GM13976 (cell line): ENCODE results near the gene AGAP1.
A peak's percentile ranks its signal among the peaks of the same experiment; 100 is the strongest.

Source experiments
- DNase-seq: peaks from one replicate; pipeline ENCODE4 v3.0.0; 2012; ENCODE audit warnings: low spot score
- in situ Hi-C: fragments of 300-500 bp; cut with MboI; formaldehyde crosslinking; loops from one replicate; pipeline ENCODE4 v1.12.0; 2022; ENCODE audit warnings: low sequenced_read_pairs, mixed read lengths, inconsistent platforms; ENCODE audit not compliant: unreplicated experiment
- TF ChIP-seq, protein P1 (sequence below): IDR thresholded peaks from 2 replicates; pipeline ENCODE4 v1.5.1; 2012; ENCODE audit warnings: borderline replicate concordance, mild to moderate bottlenecking; ENCODE audit not compliant: insufficient read depth; ENCODE audit errors: extremely low read depth, missing control alignments, control extremely low read depth

The AGAP1 gene

GRCh38 chr2:236164925-236165841 is 671.3 kb downstream of the AGAP1 start:
- TF ChIP-seq, protein P1, sequence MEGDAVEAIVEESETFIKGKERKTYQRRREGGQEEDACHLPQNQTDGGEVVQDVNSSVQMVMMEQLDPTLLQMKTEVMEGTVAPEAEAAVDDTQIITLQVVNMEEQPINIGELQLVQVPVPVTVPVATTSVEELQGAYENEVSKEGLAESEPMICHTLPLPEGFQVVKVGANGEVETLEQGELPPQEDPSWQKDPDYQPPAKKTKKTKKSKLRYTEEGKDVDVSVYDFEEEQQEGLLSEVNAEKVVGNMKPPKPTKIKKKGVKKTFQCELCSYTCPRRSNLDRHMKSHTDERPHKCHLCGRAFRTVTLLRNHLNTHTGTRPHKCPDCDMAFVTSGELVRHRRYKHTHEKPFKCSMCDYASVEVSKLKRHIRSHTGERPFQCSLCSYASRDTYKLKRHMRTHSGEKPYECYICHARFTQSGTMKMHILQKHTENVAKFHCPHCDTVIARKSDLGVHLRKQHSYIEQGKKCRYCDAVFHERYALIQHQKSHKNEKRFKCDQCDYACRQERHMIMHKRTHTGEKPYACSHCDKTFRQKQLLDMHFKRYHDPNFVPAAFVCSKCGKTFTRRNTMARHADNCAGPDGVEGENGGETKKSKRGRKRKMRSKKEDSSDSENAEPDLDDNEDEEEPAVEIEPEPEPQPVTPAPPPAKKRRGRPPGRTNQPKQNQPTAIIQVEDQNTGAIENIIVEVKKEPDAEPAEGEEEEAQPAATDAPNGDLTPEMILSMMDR = no peak
- in situ Hi-C loops = no loop called here
- DNase-seq = peak; percentile 20

DNA sequence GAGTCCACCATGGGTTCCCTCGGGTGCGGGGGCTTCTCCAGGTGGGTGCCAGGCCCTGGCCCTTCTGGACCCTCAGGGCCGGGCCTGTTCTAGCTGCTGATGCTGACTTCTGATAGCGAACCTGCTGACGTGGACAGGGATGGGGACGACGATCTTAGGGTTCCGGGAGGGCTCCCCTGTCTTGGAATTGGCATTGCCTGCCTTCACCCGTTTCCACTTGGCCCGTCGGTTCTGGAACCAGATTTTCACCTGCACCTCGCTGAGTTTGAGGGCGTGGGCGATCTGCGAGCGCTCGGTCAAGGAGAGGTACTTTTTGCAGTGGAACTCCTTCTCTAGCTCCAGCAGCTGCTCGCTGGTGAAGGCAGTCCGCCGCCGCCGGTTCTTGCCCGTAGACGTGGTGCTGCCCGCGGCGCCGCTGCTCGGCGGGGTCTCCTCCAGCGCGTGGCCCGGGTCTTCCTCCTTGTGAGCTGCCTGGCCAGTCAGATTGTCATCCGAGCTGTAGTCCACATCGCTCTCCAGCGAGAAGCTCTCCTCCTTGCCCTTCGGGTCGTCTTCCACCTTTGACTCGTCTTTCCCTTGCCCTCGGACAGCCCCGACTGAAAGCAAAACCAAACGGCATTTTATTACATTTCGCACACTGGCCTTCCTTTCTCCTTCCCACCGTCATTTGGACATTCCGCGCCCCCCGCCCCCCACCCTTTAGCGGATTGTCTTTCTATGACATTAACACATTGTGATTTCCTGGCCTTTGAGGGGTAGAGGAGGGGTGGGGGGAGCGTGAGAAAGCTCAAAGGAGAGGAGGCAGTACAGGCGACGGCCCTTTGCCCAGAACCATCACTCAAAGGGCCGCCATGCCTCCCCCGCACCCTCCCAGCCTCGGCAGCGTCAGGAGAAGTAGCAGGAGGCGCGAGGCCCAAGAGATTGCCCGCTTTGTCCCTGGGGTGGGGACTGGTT is 672.3 kb downstream of the AGAP1 start:
- DNase-seq = peak; percentile 25
- in situ Hi-C loops = no loop called here
- TF ChIP-seq, protein P1 = no peak

DNA sequence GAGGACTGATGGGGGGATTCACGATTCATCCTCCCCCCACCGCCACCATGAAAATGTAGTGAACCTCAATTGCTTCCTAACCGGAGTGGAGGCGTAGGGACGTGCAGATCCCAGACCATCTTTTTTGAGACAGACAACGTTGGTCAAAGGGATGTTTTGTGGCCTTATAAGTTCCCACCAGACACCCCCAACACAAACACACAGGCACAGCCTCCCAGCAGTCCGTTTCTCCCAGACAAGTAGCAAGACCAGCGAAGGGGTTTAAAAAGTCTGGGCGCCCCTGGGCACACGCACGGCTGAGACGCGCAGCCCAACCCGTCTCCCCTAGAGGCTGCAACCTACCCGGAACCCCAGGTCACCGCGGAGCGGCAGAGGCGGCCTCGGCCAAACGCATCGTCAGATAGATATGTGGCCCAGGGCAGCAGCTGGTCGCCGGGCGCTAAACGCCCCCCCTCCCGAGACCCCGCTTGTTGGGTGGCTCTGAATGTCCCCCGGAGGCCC is 673.0 kb downstream of the AGAP1 start:
- in situ Hi-C loops = no loop called here
- TF ChIP-seq, protein P1 = no peak
- no peak for DNase-seq

GRCh38 chr2:236167297-236168109 is 673.7 kb downstream of the AGAP1 start:
- DNase-seq = peak; percentile 41
- TF ChIP-seq, protein P1 = no peak
- in situ Hi-C loops = no loop called here

GRCh38 chr2:236168110-236169080 is 674.6 kb downstream of the AGAP1 start, which contains the start of gene GBX2:
Gene GBX2 (minus strand): TSS chr2:236168386. CDS start chr2:236167971, 415 bp downstream.
- in situ Hi-C loops = no loop called here
- TF ChIP-seq, protein P1 = no peak
- no peak for DNase-seq
